ENCODE data around the gene SDR39U1.
"Not testable (repeated sequence)": the region's sequence is repeated elsewhere in the genome, so short reads cannot be mapped to it uniquely, and the experiment has no call there.

Gene SDR39U1

GRCh38 chr14:24473211-24473610 is 30.6 kb upstream of the SDR39U1 start:
- TF ChIP-seq, protein P1, sequence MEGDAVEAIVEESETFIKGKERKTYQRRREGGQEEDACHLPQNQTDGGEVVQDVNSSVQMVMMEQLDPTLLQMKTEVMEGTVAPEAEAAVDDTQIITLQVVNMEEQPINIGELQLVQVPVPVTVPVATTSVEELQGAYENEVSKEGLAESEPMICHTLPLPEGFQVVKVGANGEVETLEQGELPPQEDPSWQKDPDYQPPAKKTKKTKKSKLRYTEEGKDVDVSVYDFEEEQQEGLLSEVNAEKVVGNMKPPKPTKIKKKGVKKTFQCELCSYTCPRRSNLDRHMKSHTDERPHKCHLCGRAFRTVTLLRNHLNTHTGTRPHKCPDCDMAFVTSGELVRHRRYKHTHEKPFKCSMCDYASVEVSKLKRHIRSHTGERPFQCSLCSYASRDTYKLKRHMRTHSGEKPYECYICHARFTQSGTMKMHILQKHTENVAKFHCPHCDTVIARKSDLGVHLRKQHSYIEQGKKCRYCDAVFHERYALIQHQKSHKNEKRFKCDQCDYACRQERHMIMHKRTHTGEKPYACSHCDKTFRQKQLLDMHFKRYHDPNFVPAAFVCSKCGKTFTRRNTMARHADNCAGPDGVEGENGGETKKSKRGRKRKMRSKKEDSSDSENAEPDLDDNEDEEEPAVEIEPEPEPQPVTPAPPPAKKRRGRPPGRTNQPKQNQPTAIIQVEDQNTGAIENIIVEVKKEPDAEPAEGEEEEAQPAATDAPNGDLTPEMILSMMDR (IDR thresholded peaks at IDR 0.05; ENCODE audit: low read length, missing control alignments), result no peak
- DNase-seq (ENCODE audit: low read depth), result no peak
- no peak overlapping the region for H3K4me3 ChIP-seq (replicated peaks; ENCODE audit: low read depth, low read length)

GRCh38 chr14:24470450-24470849 is 27.9 kb upstream of the SDR39U1 start:
- DNase-seq (ENCODE audit: low read depth); H3K4me3 ChIP-seq (replicated peaks; ENCODE audit: low read depth, low read length): not testable (repeated sequence)

DNA sequence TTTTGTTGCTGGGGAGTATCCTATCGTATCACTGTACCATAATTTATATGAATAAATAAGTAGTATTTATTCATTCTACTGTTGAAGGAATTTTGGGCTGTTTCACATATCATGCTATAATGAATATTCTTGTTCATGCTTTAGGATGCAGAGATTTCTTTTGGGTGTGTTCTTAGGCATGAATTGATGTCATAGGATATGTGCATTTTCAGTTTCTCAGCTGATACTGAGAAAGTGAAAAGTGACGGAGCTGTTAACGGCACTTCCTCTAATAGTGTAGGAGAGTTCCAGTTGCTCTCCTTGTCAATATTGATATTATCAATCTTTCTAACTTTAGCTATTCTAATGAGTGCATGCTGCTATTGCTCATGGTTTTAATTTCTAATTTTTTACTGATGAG is 23.2 kb upstream of the SDR39U1 start:
- no peak for DNase-seq (ENCODE audit: low read depth)
- TF ChIP-seq, protein P1 (IDR thresholded peaks at IDR 0.05; ENCODE audit: low read length, missing control alignments), result no peak
- no peak overlapping the region for H3K4me3 ChIP-seq (replicated peaks; ENCODE audit: low read depth, low read length)

DNA sequence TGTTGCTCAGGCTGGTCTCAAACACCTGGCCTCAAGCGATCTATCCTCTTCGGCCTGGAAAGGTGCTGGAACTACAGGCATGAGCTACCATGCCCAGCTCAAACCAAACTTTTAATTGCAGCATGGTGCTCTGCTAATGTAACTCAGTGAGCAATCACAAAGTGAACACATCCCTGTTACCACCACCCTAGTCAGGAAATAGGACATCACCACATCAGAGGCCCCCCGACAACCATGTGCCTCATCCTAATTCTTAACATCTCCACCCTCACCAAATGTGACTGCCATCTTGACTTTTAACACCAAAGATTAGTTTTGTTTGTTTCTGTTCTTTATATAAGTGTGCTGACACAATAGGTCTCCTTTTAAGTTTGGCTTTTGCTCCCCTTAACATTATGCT is 22.8 kb upstream of the SDR39U1 start:
- no peak overlapping the region for H3K4me3 ChIP-seq (replicated peaks; ENCODE audit: low read depth, low read length)
- no peak for DNase-seq (ENCODE audit: low read depth)
- TF ChIP-seq, protein P1 (IDR thresholded peaks at IDR 0.05; ENCODE audit: low read length, missing control alignments), result no peak

DNA sequence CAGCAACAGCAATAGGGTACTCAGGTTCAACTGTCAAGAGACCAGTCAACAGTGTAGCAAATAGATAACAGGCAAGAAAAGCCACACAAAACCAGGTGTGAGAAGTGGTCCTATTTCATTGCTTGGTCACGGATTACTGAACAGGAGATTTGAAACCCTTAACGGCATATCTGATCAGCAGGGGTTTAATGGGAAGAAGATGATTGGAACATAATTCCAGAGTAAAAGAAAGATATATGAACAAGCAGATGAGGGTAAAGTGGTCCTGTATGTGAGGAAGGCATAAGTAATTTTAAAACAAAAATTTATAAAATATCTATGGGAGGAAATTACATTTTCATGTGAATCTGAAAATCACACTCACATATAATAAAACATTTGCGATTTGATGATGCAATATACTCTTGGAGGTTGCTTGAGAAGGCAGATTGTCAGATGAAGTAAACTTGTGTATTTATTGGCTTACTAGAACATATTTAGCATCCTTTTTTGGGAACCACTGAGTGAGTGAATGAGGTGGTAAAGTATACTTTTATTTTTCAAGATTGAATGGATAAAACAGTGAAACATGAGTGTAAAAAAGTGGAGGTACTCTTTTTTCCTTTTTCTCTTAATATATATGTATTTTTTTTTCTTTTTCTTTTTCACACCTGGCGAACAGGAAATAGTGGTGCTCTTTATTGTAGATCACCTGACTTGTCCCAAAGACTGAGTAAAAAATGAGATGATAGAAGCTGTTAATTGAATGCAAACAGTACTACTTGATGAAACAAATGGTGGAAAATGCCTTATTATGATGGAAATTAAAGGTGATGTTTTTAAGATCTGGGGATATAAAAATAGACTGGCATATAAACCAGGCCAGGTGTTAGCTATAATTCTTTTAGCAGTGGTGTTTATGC is 21.6 kb upstream of the SDR39U1 start:
- no peak for DNase-seq (ENCODE audit: low read depth)
- no peak overlapping the region for H3K4me3 ChIP-seq (replicated peaks; ENCODE audit: low read depth, low read length)
- TF ChIP-seq, protein P1 (IDR thresholded peaks at IDR 0.05; ENCODE audit: low read length, missing control alignments), result no peak

GRCh38 chr14:24463017-24463883 is 20.7 kb upstream of the SDR39U1 start:
- TF ChIP-seq, protein P1 (IDR thresholded peaks at IDR 0.05; ENCODE audit: low read length, missing control alignments), result no peak
- H3K4me3 ChIP-seq (replicated peaks; ENCODE audit: low read depth, low read length), result no peak overlapping the region
- no peak for DNase-seq (ENCODE audit: low read depth)

GRCh38 chr14:24461336-24461735 is 18.8 kb upstream of the SDR39U1 start:
- TF ChIP-seq, protein P1 (IDR thresholded peaks at IDR 0.05; ENCODE audit: low read length, missing control alignments), result no peak
- DNase-seq (ENCODE audit: low read depth), result no peak
- H3K4me3 ChIP-seq (replicated peaks; ENCODE audit: low read depth, low read length), result no peak overlapping the region

Measured in fibroblast of pulmonary artery (primary cell).